Endothelial cell (in vitro differentiated cells): ENCODE results near the gene CCM2L. TPM values are rescaled to one million over a fixed set of nuclear protein-coding genes. Genes with fewer than 3 reads are reported as not detected.

Experiments used
- DNase-seq: peaks from one replicate; pipeline ENCODE4 v3.0.0; 2021; ENCODE audit warnings: low spot score
- H3K27ac Mint-ChIP-seq: one replicate; pipeline ENCODE4 v1.8.0; 2021; ENCODE audit warnings: mixed read lengths, inconsistent platforms; ENCODE audit not compliant: unreplicated experiment
- H3K27me3 Mint-ChIP-seq: one replicate; pipeline ENCODE4 v1.8.0; 2021; ENCODE audit warnings: mild to moderate bottlenecking, moderate library complexity, mixed read lengths, inconsistent platforms; ENCODE audit not compliant: unreplicated experiment
- H3K36me3 Mint-ChIP-seq: one replicate; pipeline ENCODE4 v1.8.0; 2021; ENCODE audit warnings: mild to moderate bottlenecking, low read depth, mixed read lengths, inconsistent platforms; ENCODE audit not compliant: unreplicated experiment
- H3K4me1 Mint-ChIP-seq: one replicate; pipeline ENCODE4 v1.8.0; 2021; ENCODE audit warnings: mild to moderate bottlenecking, mixed read lengths, inconsistent platforms; ENCODE audit not compliant: unreplicated experiment
- H3K4me3 Mint-ChIP-seq: one replicate; pipeline ENCODE4 v1.8.0; 2021; ENCODE audit warnings: mild to moderate bottlenecking, mixed read lengths, inconsistent platforms; ENCODE audit not compliant: unreplicated experiment
- H3K9me3 Mint-ChIP-seq: one replicate; pipeline ENCODE4 v1.8.0; 2021; ENCODE audit warnings: mixed read lengths, inconsistent platforms; ENCODE audit not compliant: unreplicated experiment
- total RNA-seq: library from RNA; stranded (reverse); fragmentation: NEBNext Ultra II Directional; extraction: Animal tissue kit (Norgen Biotek cat#: 25700); gene quantifications from one replicate; pipeline ENCODE4 v1.2.1, GENCODE V29; 2021; ENCODE audit not compliant: unreplicated experiment
- TF ChIP-seq, protein P1 (sequence below): fragments of 200-600 bp; sonication (generic); IDR thresholded peaks from one replicate; pipeline ENCODE4 v1.5.0; 2021; ENCODE audit warnings: antibody characterized with exemption; ENCODE audit not compliant: unreplicated experiment

Gene CCM2L
- total RNA-seq, 1 donor from 2014 or later = 27.2 TPM

DNA sequence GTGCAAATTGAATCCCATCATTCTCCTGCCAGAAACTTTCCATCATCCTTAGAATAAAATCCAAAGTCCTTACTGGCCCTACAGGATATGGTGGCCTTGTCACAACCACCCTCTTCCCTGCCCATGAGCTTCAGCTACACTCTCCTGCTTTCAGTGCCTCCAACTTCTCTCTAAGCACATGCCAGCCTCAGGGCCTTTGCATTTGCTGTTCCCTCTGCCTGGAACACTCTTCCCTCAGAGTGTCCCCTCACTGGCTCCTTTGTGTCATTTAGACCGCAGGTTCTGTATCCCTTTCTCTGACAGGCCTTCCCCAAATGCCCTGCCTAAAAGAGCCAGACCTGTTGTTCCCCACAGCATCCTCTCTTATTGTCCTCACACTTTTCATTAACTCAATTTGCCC is 60.0 kb downstream of the CCM2L start:
- Mint-ChIP-seq H3K4me3 (no peak overlapping the region), H3K9me3 (no peaks in the 10 kb centered on the region), H3K27ac (no peak overlapping the region), H3K27me3 (peaks cover 7% of the 10 kb centered on the region), H3K4me1 (no peaks in the 10 kb centered on the region), H3K36me3 (no peaks in the 10 kb centered on the region)
- TF ChIP-seq, protein P1, sequence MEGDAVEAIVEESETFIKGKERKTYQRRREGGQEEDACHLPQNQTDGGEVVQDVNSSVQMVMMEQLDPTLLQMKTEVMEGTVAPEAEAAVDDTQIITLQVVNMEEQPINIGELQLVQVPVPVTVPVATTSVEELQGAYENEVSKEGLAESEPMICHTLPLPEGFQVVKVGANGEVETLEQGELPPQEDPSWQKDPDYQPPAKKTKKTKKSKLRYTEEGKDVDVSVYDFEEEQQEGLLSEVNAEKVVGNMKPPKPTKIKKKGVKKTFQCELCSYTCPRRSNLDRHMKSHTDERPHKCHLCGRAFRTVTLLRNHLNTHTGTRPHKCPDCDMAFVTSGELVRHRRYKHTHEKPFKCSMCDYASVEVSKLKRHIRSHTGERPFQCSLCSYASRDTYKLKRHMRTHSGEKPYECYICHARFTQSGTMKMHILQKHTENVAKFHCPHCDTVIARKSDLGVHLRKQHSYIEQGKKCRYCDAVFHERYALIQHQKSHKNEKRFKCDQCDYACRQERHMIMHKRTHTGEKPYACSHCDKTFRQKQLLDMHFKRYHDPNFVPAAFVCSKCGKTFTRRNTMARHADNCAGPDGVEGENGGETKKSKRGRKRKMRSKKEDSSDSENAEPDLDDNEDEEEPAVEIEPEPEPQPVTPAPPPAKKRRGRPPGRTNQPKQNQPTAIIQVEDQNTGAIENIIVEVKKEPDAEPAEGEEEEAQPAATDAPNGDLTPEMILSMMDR = no peak
- DNase-seq = no peak

DNA sequence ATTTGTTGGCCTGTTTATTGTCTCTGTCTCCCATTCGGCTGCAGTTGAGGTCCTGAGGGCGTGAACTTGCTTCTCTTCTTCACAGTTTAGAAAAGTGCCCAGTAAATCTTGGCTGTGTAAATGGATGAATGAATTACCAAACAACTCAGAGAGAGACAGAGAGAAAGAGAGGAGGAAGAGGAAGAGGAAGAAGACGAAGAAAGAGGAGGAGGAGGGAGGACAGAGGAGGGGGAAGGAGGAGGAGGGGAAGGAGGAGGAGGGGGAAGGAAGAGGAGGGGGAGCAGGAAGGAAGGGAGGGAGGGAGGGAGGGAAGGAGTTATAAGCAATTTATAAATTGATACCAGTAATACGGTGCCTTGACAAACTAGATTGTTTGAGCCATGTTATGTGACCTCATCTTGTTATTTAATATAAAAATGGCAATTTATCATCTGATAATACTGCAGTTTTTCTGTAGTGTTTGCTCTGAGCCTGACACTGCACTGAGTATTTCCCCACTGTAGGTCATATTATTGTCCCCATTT is 60.5 kb downstream of the CCM2L start:
- no peak overlapping the region for H3K4me3 Mint-ChIP-seq
- peaks cover 8% of the 10 kb centered on the region for H3K27me3 Mint-ChIP-seq
- TF ChIP-seq, protein P1 = no peak
- H3K36me3 Mint-ChIP-seq = no peaks in the 10 kb centered on the region
- DNase-seq = no peak
- no peaks in the 10 kb centered on the region for H3K9me3 Mint-ChIP-seq
- H3K4me1 Mint-ChIP-seq = no peaks in the 10 kb centered on the region
- no peak overlapping the region for H3K27ac Mint-ChIP-seq

DNA sequence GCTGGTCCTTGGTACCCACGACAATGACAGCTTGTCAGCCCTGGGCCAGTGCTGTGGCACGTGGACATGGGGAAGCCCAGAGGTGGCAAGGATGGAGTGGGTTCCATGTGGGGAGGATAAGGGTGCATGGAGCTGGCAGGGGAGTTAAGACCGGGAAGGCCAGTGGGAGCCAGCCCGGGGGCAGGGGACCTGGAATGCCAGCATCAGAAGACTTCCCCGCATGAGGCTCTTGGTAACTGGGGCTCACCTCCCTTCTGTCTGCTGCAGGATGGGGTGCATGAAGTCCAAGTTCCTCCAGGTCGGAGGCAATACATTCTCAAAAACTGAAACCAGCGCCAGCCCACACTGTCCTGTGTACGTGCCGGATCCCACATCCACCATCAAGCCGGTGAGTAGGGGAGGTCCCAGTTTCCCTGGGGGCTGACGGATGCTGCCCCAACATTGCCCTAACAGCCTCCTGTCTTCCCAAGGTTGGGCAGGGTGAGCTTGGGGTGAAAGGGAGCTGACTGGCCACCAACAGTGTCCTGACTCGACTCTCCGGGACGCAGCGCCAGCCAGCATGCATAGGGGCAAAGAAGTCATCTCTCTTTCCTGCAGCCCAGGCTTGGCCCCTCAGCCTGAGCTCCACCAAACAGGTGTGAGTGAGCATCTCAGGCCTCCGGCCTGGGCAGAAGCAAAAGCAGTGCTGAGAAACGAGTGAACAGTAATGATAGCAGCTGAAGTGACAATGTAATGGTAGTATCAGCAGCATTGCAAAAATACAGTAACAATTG is 61.3 kb downstream of the CCM2L start:
- Mint-ChIP-seq H3K4me3 (no peak overlapping the region), H3K36me3 (no peaks in the 10 kb centered on the region), H3K27me3 (peaks cover 11% of the 10 kb centered on the region), H3K9me3 (no peaks in the 10 kb centered on the region), H3K27ac (no peak overlapping the region), H3K4me1 (no peaks in the 10 kb centered on the region)
- TF ChIP-seq, protein P1 = no peak
- DNase-seq = no peak

DNA sequence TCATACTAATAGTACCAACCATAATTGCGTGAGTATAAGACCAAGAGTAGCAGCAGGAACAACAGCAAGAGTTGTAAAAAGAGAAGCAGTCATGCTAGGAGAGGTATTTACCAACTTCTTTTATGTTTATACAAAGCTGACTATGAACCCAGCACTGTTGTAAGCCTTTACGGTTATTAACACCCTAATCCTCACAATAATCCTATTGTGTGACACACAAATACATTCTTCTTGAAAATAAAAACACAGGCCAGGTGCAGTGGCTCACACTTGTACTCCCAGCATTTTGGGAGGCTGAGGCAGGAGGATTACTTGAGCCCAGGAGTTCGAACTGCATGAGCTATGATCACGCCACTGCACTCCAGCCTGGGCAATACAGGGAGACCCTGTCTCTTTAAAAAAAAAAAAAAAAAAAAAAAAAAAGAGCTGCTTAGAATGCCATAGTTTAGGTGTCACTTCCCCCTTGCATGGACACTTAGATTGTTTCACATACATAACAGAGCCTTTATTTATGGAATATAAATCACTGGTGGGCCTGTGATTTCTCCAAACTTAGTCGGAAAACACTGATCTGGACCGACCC is 62.0 kb downstream of the CCM2L start:
- Mint-ChIP-seq H3K4me1 (peaks cover 2% of the 10 kb centered on the region), H3K27ac (no peak overlapping the region), H3K36me3 (no peaks in the 10 kb centered on the region), H3K9me3 (no peaks in the 10 kb centered on the region), H3K27me3 (peaks cover 11% of the 10 kb centered on the region), H3K4me3 (no peak overlapping the region)
- DNase-seq = no peak
- TF ChIP-seq, protein P1 = no peak

DNA sequence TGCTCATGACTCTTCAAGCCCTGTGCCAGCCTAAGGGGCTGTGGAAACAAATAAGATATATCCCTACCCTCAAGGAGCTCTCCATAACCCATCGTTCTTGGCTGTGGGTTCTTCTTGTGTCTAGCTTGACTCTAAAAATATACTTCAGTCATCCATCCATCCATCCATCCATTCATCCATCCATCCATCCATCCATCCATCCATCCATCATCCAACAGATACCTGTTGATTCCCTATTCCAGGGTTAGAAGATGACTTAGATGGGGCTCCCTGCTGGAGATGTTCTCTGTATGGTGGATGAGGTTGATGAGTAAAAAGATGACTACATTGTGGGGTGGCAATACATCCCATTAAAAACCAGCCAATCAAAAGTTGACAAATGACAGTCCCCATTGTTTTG is 65.3 kb downstream of the CCM2L start:
- TF ChIP-seq, protein P1 = no peak
- H3K27ac Mint-ChIP-seq = no peak overlapping the region
- H3K4me1 Mint-ChIP-seq = peaks cover 13% of the 10 kb centered on the region
- no peak for DNase-seq
- no peaks in the 10 kb centered on the region for H3K36me3 Mint-ChIP-seq
- H3K4me3 Mint-ChIP-seq = no peak overlapping the region
- peaks cover 9% of the 10 kb centered on the region for H3K27me3 Mint-ChIP-seq
- no peaks in the 10 kb centered on the region for H3K9me3 Mint-ChIP-seq
